Fibroblast of lung (primary cell): Measurements from ENCODE around the gene FSIP1. TPM values are rescaled to one million over a fixed set of nuclear protein-coding genes. Genes with fewer than 3 reads are reported as not detected.

ENCODE experiments used
- DNase-seq, 2 donors: peaks; one replicate each; pipeline versions ENCODE4 v3.0.0 to v3.0.0-alpha.2; 2010; ENCODE audit warnings: low read depth in 2 of 2
- H2AFZ ChIP-seq: 2 replicates; pipeline ENCODE4 v1.5.1; 2012; ENCODE audit warnings: low read length, control low read depth, inconsistent platforms
- H3K27ac ChIP-seq: 2 replicates; pipeline ENCODE4 v1.5.1; 2011; ENCODE audit warnings: low read length, control low read depth; ENCODE audit not compliant: insufficient read depth
- H3K27me3 ChIP-seq: 2 replicates; pipeline ENCODE4 v1.5.1; 2011; ENCODE audit warnings: mild to moderate bottlenecking, low read length; ENCODE audit not compliant: control insufficient read depth, insufficient read depth
- H3K36me3 ChIP-seq: 2 replicates; pipeline ENCODE4 v1.5.1; 2011; ENCODE audit warnings: low read length; ENCODE audit not compliant: control insufficient read depth, insufficient read depth
- H3K4me1 ChIP-seq: 2 replicates; pipeline ENCODE4 v1.5.1; 2011; ENCODE audit warnings: low read length; ENCODE audit not compliant: control insufficient read depth, insufficient read depth; ENCODE audit errors: extremely low read depth
- H3K4me2 ChIP-seq: 2 replicates; pipeline ENCODE4 v1.5.1; 2011; ENCODE audit warnings: low read length, control low read depth; ENCODE audit not compliant: insufficient read depth; ENCODE audit errors: extremely low read depth
- H3K4me3 ChIP-seq, 4 experiments: fragments of 200-600 bp in 1 of 4; sonication (generic) in 1 of 4; replicated peaks in 1 of 4; 2 replicates each; pipeline ENCODE4 v1.5.1; 2011 to 2016; ENCODE audit warnings: low read length in 4 of 4, low read depth in 3 of 4, mild to moderate bottlenecking in 3 of 4, control low read depth in 2 of 4, inconsistent platforms in 1 of 4, mixed read lengths in 1 of 4; ENCODE audit not compliant: insufficient read depth in 1 of 4; ENCODE audit errors: control extremely low read depth in 1 of 4
- H3K79me2 ChIP-seq: 2 replicates; pipeline ENCODE4 v1.5.1; 2012; ENCODE audit warnings: mild to moderate bottlenecking, low read length, inconsistent platforms; ENCODE audit not compliant: control insufficient read depth, insufficient read depth
- H3K9ac ChIP-seq: 2 replicates; pipeline ENCODE4 v1.5.1; 2011; ENCODE audit warnings: mild to moderate bottlenecking, low read length, control low read depth; ENCODE audit not compliant: insufficient read depth
- H3K9me3 ChIP-seq: 2 replicates; pipeline ENCODE4 v1.5.1; 2012; ENCODE audit warnings: low read depth, low read length; ENCODE audit not compliant: control insufficient read depth, insufficient read depth
- H4K20me1 ChIP-seq: 2 replicates; pipeline ENCODE4 v1.5.1; 2011; ENCODE audit warnings: low read length; ENCODE audit not compliant: control insufficient read depth, insufficient read depth; ENCODE audit errors: extremely low read depth
- EZH2 ChIP-seq: IDR thresholded peaks from 2 replicates; pipeline ENCODE4 v1.5.1; 2012; ENCODE audit warnings: low read length, control low read depth, mild to moderate bottlenecking; ENCODE audit errors: missing control alignments
- polyA plus RNA-seq, 2 donors: library from polyadenylated mRNA; depleted of rRNA in 1 of 2; stranded (reverse) in 1 of 2; unstranded in 1 of 2; fragments of >200 nt; gene quantifications; 2 replicates each; pipeline ENCODE4 v1.2.1, GENCODE V29; 2011 to 2012; ENCODE audit warnings: missing spikeins in 1 of 2
- total RNA-seq: library from RNA; depleted of rRNA; stranded (reverse); fragments of >200 nt; gene quantifications from 2 replicates; pipeline ENCODE4 v1.2.1, GENCODE V29; 2014
- TF ChIP-seq, protein P1 (sequence below), 2 donors: IDR thresholded peaks in 1 of 2; conservative IDR thresholded peaks in 1 of 2; 1 replicate in 1 of 2; 2 replicates in 1 of 2; pipeline ENCODE4 v1.5.1; 2011 to 2012; ENCODE audit warnings: low read length in 2 of 2, control low read depth in 1 of 2, inconsistent platforms in 1 of 2, low read depth in 1 of 2, mild to moderate bottlenecking in 1 of 2

FSIP1 gene
- total and polyA plus RNA-seq, 2 donors (not counting 1 experiment from before 2014, with no cell fraction given), result 0.50 to 5.1 TPM

DNA sequence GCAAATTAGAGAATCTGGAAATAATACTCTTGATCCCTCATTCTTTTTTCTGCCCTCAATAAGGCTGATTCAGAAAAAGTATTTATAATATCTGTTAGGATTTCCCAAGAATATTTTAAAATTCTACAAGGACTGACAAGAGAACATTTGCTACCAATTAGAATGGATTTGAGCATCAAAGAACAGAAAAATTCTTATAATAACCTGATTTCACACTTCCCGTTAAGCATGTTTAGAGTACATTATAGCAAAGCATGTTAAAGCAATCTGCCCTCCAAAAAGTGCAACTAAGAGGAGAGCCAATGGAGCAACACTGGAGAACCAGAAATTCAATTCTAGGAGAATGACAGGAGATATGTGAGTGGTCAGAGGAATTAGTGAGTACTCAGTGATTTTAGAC is 144.6 kb downstream of the FSIP1 start:
- no peak for TF ChIP-seq EZH2
- TF ChIP-seq, protein P1, sequence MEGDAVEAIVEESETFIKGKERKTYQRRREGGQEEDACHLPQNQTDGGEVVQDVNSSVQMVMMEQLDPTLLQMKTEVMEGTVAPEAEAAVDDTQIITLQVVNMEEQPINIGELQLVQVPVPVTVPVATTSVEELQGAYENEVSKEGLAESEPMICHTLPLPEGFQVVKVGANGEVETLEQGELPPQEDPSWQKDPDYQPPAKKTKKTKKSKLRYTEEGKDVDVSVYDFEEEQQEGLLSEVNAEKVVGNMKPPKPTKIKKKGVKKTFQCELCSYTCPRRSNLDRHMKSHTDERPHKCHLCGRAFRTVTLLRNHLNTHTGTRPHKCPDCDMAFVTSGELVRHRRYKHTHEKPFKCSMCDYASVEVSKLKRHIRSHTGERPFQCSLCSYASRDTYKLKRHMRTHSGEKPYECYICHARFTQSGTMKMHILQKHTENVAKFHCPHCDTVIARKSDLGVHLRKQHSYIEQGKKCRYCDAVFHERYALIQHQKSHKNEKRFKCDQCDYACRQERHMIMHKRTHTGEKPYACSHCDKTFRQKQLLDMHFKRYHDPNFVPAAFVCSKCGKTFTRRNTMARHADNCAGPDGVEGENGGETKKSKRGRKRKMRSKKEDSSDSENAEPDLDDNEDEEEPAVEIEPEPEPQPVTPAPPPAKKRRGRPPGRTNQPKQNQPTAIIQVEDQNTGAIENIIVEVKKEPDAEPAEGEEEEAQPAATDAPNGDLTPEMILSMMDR (conservative IDR thresholded peaks at IDR 0.05 in 1 of 2, IDR thresholded peaks at IDR 0.05 in 1 of 2; ENCODE audit: low read depth in 1 of 2, low read length in 2 of 2), result no peak
- DNase-seq, result no peak
- H3K4me3 ChIP-seq, result no peak overlapping the region

DNA sequence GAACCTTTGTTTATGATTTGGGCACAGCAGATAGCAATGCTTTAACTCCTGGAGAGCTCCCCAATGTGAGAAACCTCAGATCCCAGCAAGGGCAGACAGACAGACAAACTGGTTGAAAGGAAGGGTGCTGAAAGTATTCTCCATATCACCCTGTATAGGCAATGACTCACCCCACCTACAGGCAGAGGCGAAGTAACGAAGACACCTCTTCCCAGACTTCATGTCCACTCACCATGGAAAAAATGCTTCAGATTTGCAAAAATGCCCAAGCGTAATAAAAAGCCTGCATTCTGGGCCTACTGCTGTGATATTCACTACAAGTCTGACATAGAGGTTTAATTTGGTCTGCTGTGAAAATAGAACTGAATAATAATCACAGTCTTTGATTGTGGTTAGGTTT is 151.3 kb downstream of the FSIP1 start:
- H3K27ac ChIP-seq, result no peak overlapping the region
- no peak overlapping the region for H3K4me3 ChIP-seq
- H2AFZ ChIP-seq, result no peak overlapping the region
- H3K4me1 ChIP-seq, result peaks cover 12% of the 10 kb centered on the region
- no peak overlapping the region for H3K9ac ChIP-seq
- no peak overlapping the region for H3K4me2 ChIP-seq
- no peaks in the 10 kb centered on the region for H3K9me3 ChIP-seq
- peak in 1 of 2 donors; percentile 88 for DNase-seq
- TF ChIP-seq, protein P1 (conservative IDR thresholded peaks at IDR 0.05 in 1 of 2, IDR thresholded peaks at IDR 0.05 in 1 of 2; ENCODE audit: low read depth in 1 of 2, low read length in 2 of 2), result no peak
- TF ChIP-seq EZH2, result no peak
- H3K27me3 ChIP-seq, result no peaks in the 10 kb centered on the region
- H3K79me2 ChIP-seq, result no peaks in the 10 kb centered on the region
- no peaks in the 10 kb centered on the region for H3K36me3 ChIP-seq
- H4K20me1 ChIP-seq, result no peaks in the 10 kb centered on the region

More for the DNA sequence above, 144.6 kb downstream of the FSIP1 start:
- no peaks in the 10 kb centered on the region for H3K4me1 ChIP-seq
- H3K79me2 ChIP-seq, result no peaks in the 10 kb centered on the region
- H3K27me3 ChIP-seq, result no peaks in the 10 kb centered on the region
- no peaks in the 10 kb centered on the region for H4K20me1 ChIP-seq
- no peak overlapping the region for H3K9ac ChIP-seq
- no peak overlapping the region for H3K27ac ChIP-seq
- H2AFZ ChIP-seq, result no peak overlapping the region
- H3K36me3 ChIP-seq, result no peaks in the 10 kb centered on the region
- no peaks in the 10 kb centered on the region for H3K9me3 ChIP-seq
- no peak overlapping the region for H3K4me2 ChIP-seq

DNA sequence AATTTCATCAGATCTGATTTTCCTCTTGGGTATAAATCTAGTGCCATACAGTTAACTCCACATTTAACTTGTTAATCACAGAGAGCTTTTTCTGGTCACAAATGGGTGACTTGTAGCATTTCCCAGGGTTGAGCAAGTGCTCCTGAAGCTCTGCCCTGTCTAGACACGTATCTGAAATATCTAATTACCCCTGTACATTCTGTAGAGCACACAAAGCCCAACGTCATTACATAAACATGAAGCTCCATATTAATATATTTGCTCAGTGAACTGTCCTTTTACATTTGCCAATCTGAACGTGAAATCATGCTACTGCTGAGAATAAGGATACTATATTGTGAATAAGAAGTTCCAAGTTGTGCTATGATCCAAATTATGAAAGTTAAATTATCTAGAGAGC is 152.7 kb downstream of the FSIP1 start:
- Histone ChIP-seq H3K9ac (no peak overlapping the region), H3K4me3 (no peak overlapping the region), H3K27me3 (no peaks in the 10 kb centered on the region), H3K9me3 (no peaks in the 10 kb centered on the region), H2AFZ (no peak overlapping the region), H3K36me3 (no peaks in the 10 kb centered on the region), H3K4me2 (no peak overlapping the region), H3K79me2 (no peaks in the 10 kb centered on the region), H4K20me1 (no peaks in the 10 kb centered on the region), H3K4me1 (peaks cover 22% of the 10 kb centered on the region), H3K27ac (no peak overlapping the region)
- TF ChIP-seq, protein P1 (conservative IDR thresholded peaks at IDR 0.05 in 1 of 2, IDR thresholded peaks at IDR 0.05 in 1 of 2; ENCODE audit: low read depth in 1 of 2, low read length in 2 of 2), result no peak
- no peak for TF ChIP-seq EZH2
- DNase-seq, result peak in 1 of 2 donors; percentile 29
